IPS DF 6.9 (cell line): Measurements from ENCODE around the gene MMS22L.

Source experiments
- DNase-seq: peaks from one replicate; pipeline ENCODE4 v3.0.0-alpha.2; 2013; ENCODE audit warnings: low read depth, low spot score
- H3K27ac ChIP-seq: one replicate; pipeline ENCODE4 v1.5.1; 2013; ENCODE audit warnings: low read length, control low read depth
- H3K27me3 ChIP-seq: 2 replicates; pipeline ENCODE4 v1.6.1; 2013; ENCODE audit warnings: mild to moderate bottlenecking, low read length; ENCODE audit not compliant: control insufficient read depth, insufficient read depth
- H3K36me3 ChIP-seq: 2 replicates; pipeline ENCODE4 v1.6.1; 2013; ENCODE audit warnings: low read length; ENCODE audit not compliant: control insufficient read depth, insufficient read depth
- H3K4me1 ChIP-seq: 2 replicates; pipeline ENCODE4 v1.6.1; 2013; ENCODE audit warnings: low read length; ENCODE audit not compliant: control insufficient read depth, insufficient read depth
- H3K4me3 ChIP-seq: 2 replicates; pipeline ENCODE4 v1.5.1; 2013; ENCODE audit warnings: mild to moderate bottlenecking, low read length
- H3K9me3 ChIP-seq: 2 replicates; pipeline ENCODE4 v1.6.1; 2013; ENCODE audit warnings: low read length, inconsistent platforms; ENCODE audit not compliant: control insufficient read depth, insufficient read depth
- WGBS: extraction: QIAGEN DNeasy Blood & Tissue Kit; methylation state at CpG from one replicate; pipeline ENCODE4 v1.1.7; 2013; ENCODE audit warnings: mixed read lengths, missing lambda C conversion rate; ENCODE audit not compliant: insufficient read length, insufficient coverage; 5-methylcytosine and 5-hydroxymethylcytosine counted together

Gene MMS22L

GRCh38 chr6:97292671-97293070 is 9.7 kb upstream of the MMS22L start:
- Histone ChIP-seq H3K36me3 (no peaks in the 10 kb centered on the region), H3K27ac (no peak overlapping the region), H3K9me3 (peaks cover 1% of the 10 kb centered on the region; the same call in 1 of the 2 replicates), H3K4me1 (no peaks in the 10 kb centered on the region), H3K4me3 (no peak overlapping the region), H3K27me3 (no peaks in the 10 kb centered on the region)
- no CpG with 5 or more reads among the region's 1 CpG for WGBS
- DNase-seq, result no peak

- Histone ChIP-seq H3K4me1 (no peaks in the 10 kb centered on the region), H3K4me3 (no peak overlapping the region), H3K36me3 (no peaks in the 10 kb centered on the region), H3K27ac (no peak overlapping the region), H3K27me3 (no peaks in the 10 kb centered on the region), H3K9me3 (peaks cover 1% of the 10 kb centered on the region; the same call in 1 of the 2 replicates)
- DNase-seq, result no peak
- WGBS, result no CpG with 5 or more reads among the region's 4 CpGs
Measured at GRCh38 chr6:97291896-97292295, 8.9 kb upstream of the MMS22L start.

- DNase-seq, result no peak
- Histone ChIP-seq H3K9me3 (peaks cover 1% of the 10 kb centered on the region; the same call in 1 of the 2 replicates), H3K36me3 (no peaks in the 10 kb centered on the region), H3K27me3 (no peaks in the 10 kb centered on the region), H3K4me3 (no peak overlapping the region), H3K27ac (no peak overlapping the region), H3K4me1 (no peaks in the 10 kb centered on the region)
- WGBS, result no CpG with 5 or more reads among the region's 4 CpGs
Measured at GRCh38 chr6:97289332-97289731, 6.3 kb upstream of the MMS22L start.

- no peak for DNase-seq
- no peak overlapping the region for H3K4me3 ChIP-seq
- H3K4me1 ChIP-seq, result no peaks in the 10 kb centered on the region
- no peaks in the 10 kb centered on the region for H3K36me3 ChIP-seq
- no peaks in the 10 kb centered on the region for H3K27me3 ChIP-seq
- H3K9me3 ChIP-seq, result peaks cover 1% of the 10 kb centered on the region; the same call in 1 of the 2 replicates
- H3K27ac ChIP-seq, result no peak overlapping the region
Measured at GRCh38 chr6:97288188-97288587, 5.2 kb upstream of the MMS22L start.

GRCh38 chr6:97282238-97282725 is 734 bp downstream of the MMS22L start:
- no peaks in the 10 kb centered on the region for H3K27me3 ChIP-seq
- no peaks in the 10 kb centered on the region for H3K9me3 ChIP-seq
- H3K27ac ChIP-seq, result no peak overlapping the region
- no peak for DNase-seq
- H3K4me3 ChIP-seq, result peak overlapping the region; percentile 97; the same call in 1 of the 2 replicates
- no peaks in the 10 kb centered on the region for H3K4me1 ChIP-seq
- H3K36me3 ChIP-seq, result peaks cover 6% of the 10 kb centered on the region; the same call in 1 of the 2 replicates
- no CpG with 5 or more reads among the region's 13 CpGs for WGBS

GRCh38 chr6:97280766-97281165 is 2.2 kb downstream of the MMS22L start:
- H3K27ac ChIP-seq, result no peak overlapping the region
- DNase-seq, result no peak
- no peaks in the 10 kb centered on the region for H3K4me1 ChIP-seq
- no peaks in the 10 kb centered on the region for H3K27me3 ChIP-seq
- H3K4me3 ChIP-seq, result no peak overlapping the region
- H3K36me3 ChIP-seq, result peaks cover 9% of the 10 kb centered on the region; the same call in 1 of the 2 replicates
- no peaks in the 10 kb centered on the region for H3K9me3 ChIP-seq
- WGBS, result no CpG with 5 or more reads among the region's 1 CpG

GRCh38 chr6:97275804-97276203 is 7.2 kb downstream of the MMS22L start:
- Histone ChIP-seq H3K27me3 (no peaks in the 10 kb centered on the region), H3K4me1 (no peaks in the 10 kb centered on the region), H3K9me3 (no peaks in the 10 kb centered on the region), H3K27ac (no peak overlapping the region), H3K4me3 (no peak overlapping the region), H3K36me3 (peaks cover 14% of the 10 kb centered on the region; the same call in 1 of the 2 replicates)
- DNase-seq, result no peak
- WGBS, result no CpG with 5 or more reads among the region's 4 CpGs

- no peaks in the 10 kb centered on the region for H3K9me3 ChIP-seq
- DNase-seq, result no peak
- no peaks in the 10 kb centered on the region for H3K4me1 ChIP-seq
- peaks cover 9% of the 10 kb centered on the region; the same call in 1 of the 2 replicates for H3K36me3 ChIP-seq
- H3K4me3 ChIP-seq, result no peak overlapping the region
- no peak overlapping the region for H3K27ac ChIP-seq
- no CpG with 5 or more reads among the region's 1 CpG for WGBS
- H3K27me3 ChIP-seq, result no peaks in the 10 kb centered on the region
Measured at GRCh38 chr6:97269821-97270220, 13.2 kb downstream of the MMS22L start.

- peaks cover 7% of the 10 kb centered on the region; the same call in 1 of the 2 replicates for H3K36me3 ChIP-seq
- no peaks in the 10 kb centered on the region for H3K27me3 ChIP-seq
- no peaks in the 10 kb centered on the region for H3K4me1 ChIP-seq
- no peak for DNase-seq
- no peaks in the 10 kb centered on the region for H3K9me3 ChIP-seq
- no peak overlapping the region for H3K4me3 ChIP-seq
- WGBS, result 100% methylated on average over 1 of the region's 2 CpGs
- no peak overlapping the region for H3K27ac ChIP-seq
Measured at GRCh38 chr6:97262676-97263075, 20.3 kb downstream of the MMS22L start.

- Histone ChIP-seq H3K4me3 (no peak overlapping the region), H3K36me3 (no peaks in the 10 kb centered on the region; the same call in 1 of the 2 replicates), H3K9me3 (no peaks in the 10 kb centered on the region), H3K4me1 (no peaks in the 10 kb centered on the region), H3K27ac (no peak overlapping the region), H3K27me3 (no peaks in the 10 kb centered on the region)
- WGBS, result no CpG with 5 or more reads among the region's 1 CpG
- no peak for DNase-seq
Measured at GRCh38 chr6:97246842-97247241, 36.2 kb downstream of the MMS22L start.

- Histone ChIP-seq H3K36me3 (no peaks in the 10 kb centered on the region; the same call in 1 of the 2 replicates), H3K4me1 (no peaks in the 10 kb centered on the region), H3K4me3 (no peak overlapping the region), H3K9me3 (no peaks in the 10 kb centered on the region), H3K27me3 (no peaks in the 10 kb centered on the region), H3K27ac (no peak overlapping the region)
- DNase-seq, result no peak
- no CpG with 5 or more reads among the region's 2 CpGs for WGBS
Measured at GRCh38 chr6:97240222-97240621, 42.8 kb downstream of the MMS22L start.
